Keratinocyte (primary cell): Measurements from ENCODE around the gene MYO9A.

Experiments used
- CTCF ChIP-seq, 3 experiments: IDR thresholded peaks in 1 of 3; conservative IDR thresholded peaks in 1 of 3; optimal IDR thresholded peaks in 1 of 3; 2 replicates in 2 of 3; 3 replicates in 1 of 3; pipeline versions ENCODE3 to v1.5.1; 2011; ENCODE audit warnings: low read length in 3 of 3, mild to moderate bottlenecking in 3 of 3, moderate library complexity in 2 of 3, control low read depth in 1 of 3, inconsistent platforms in 1 of 3; ENCODE audit not compliant: insufficient read depth in 2 of 3; ENCODE audit errors: extremely low read depth in 1 of 3
- EZH2 ChIP-seq: IDR thresholded peaks from one replicate; pipeline ENCODE4 v1.6.1; 2012; ENCODE audit warnings: inconsistent platforms, mild to moderate bottlenecking, low read length, moderate library complexity

GRCh38 chr15:71934446-71934845 lies 183.5 kb downstream of the MYO9A start:
- no peak for TF ChIP-seq CTCF (optimal IDR thresholded peaks at IDR 0.05 in 1 of 3, IDR thresholded peaks at IDR 0.05 in 1 of 3, conservative IDR thresholded peaks at IDR 0.05 in 1 of 3; ENCODE audit: extremely low read depth in 1 of 3, insufficient read depth in 2 of 3, low read length in 3 of 3)
- TF ChIP-seq EZH2 = no peak
